GM21717 (cell line): ENCODE measurements around the gene TCP11.

Source experiments
- ATAC-seq: cut with Tn5 transposase; IDR thresholded peaks from one replicate; pipeline ENCODE4 v1.9.1; 2021; ENCODE audit warnings: mild to moderate bottlenecking, moderate library complexity; ENCODE audit not compliant: unreplicated experiment

Gene TCP11

GRCh38 chr6:35173427-35174087 is 32.4 kb upstream of the TCP11 start:
- ATAC-seq: no peak

- ATAC-seq: no peak
These were observed 31.9 kb upstream of the TCP11 start for GRCh38 chr6:35173044-35173426.

- ATAC-seq: no peak
These were observed 29.8 kb upstream of the TCP11 start for GRCh38 chr6:35170891-35171290.

GRCh38 chr6:35170166-35170565 is 29.0 kb upstream of the TCP11 start:
- ATAC-seq: no peak

GRCh38 chr6:35168461-35168861 is 27.3 kb upstream of the TCP11 start:
- no peak for ATAC-seq

- ATAC-seq: no peak
These were observed 26.4 kb upstream of the TCP11 start for GRCh38 chr6:35167505-35167904.

GRCh38 chr6:35166520-35166919 is 25.4 kb upstream of the TCP11 start:
- no peak for ATAC-seq

- ATAC-seq: no peak
These were observed 25.0 kb upstream of the TCP11 start for GRCh38 chr6:35166116-35166515.

- no peak for ATAC-seq
These were observed 24.5 kb upstream of the TCP11 start for GRCh38 chr6:35165630-35166071.

- ATAC-seq: no peak
These were observed 23.7 kb upstream of the TCP11 start for GRCh38 chr6:35164868-35165267.

- no peak for ATAC-seq
These were observed 23.1 kb upstream of the TCP11 start for GRCh38 chr6:35164277-35164676.

- no peak for ATAC-seq
These were observed 22.7 kb upstream of the TCP11 start for GRCh38 chr6:35163836-35164235.

GRCh38 chr6:35161776-35162607 is 20.9 kb upstream of the TCP11 start:
- ATAC-seq: no peak

GRCh38 chr6:35161266-35161665 is 20.1 kb upstream of the TCP11 start:
- ATAC-seq: no peak

- no peak for ATAC-seq
These were observed 19.5 kb upstream of the TCP11 start for GRCh38 chr6:35160642-35161041.

GRCh38 chr6:35158520-35158919 is 17.4 kb upstream of the TCP11 start:
- ATAC-seq: no peak

GRCh38 chr6:35154947-35155346 is 13.8 kb upstream of the TCP11 start:
- no peak for ATAC-seq

- ATAC-seq: no peak
These were observed 13.1 kb upstream of the TCP11 start for GRCh38 chr6:35154262-35154661.

- no peak for ATAC-seq
These were observed 11.0 kb upstream of the TCP11 start for GRCh38 chr6:35152067-35152707.

GRCh38 chr6:35151466-35151865 is 10.3 kb upstream of the TCP11 start:
- ATAC-seq: no peak

GRCh38 chr6:35149891-35150566 is 8.9 kb upstream of the TCP11 start:
- no peak for ATAC-seq
